H1 (cell line): ENCODE measurements around the gene NOXO1. TPM values are rescaled to one million over a fixed set of nuclear protein-coding genes. Genes with fewer than 3 reads are reported as not detected.

ENCODE experiments used
- BACH1 ChIP-seq: IDR thresholded peaks from 2 replicates; pipeline ENCODE4 v1.6.1; 2012; ENCODE audit warnings: low read length, improper control_type of control experiment
- BCL11A ChIP-seq, 2 experiments: IDR thresholded peaks; one replicate each; pipeline ENCODE4 v1.6.1; 2011; ENCODE audit warnings: low read depth in 2 of 2, low read length in 2 of 2, mild to moderate bottlenecking in 2 of 2
- CHD1 ChIP-seq: IDR thresholded peaks from 2 replicates; pipeline ENCODE4 v1.6.1; 2012; ENCODE audit warnings: low read depth, low read length, improper control_type of control experiment
- CHD7 ChIP-seq: fragments of 300-600 bp; sonication (generic); IDR thresholded peaks from 2 replicates; pipeline ENCODE4 v1.7.1; 2012; ENCODE audit warnings: low read length, moderate library complexity, mild to moderate bottlenecking, inconsistent platforms; ENCODE audit not compliant: insufficient replicate concordance
- PHF8 ChIP-seq: fragments of 200-600 bp; sonication (generic); conservative IDR thresholded peaks from 2 replicates; pipeline ENCODE4 v1.7.1; 2012; ENCODE audit warnings: low read depth, mild to moderate bottlenecking, inconsistent platforms, low read length, moderate library complexity
- POU5F1 ChIP-seq: IDR thresholded peaks from 2 replicates; pipeline ENCODE4 v1.6.1; 2011; ENCODE audit warnings: low read depth, mild to moderate bottlenecking, low read length, moderate library complexity
- RNF2 ChIP-seq: fragments of 200-900, 300-1000 bp; sonication (generic); IDR thresholded peaks from 2 replicates; pipeline ENCODE4 v1.7.1; 2016; ENCODE audit warnings: borderline replicate concordance, low read depth, mild to moderate bottlenecking, antibody characterized with exemption, low read length; ENCODE audit not compliant: poor library complexity, severe bottlenecking; ENCODE audit errors: missing control alignments
- RXRA ChIP-seq: IDR thresholded peaks from 2 replicates; pipeline ENCODE4 v1.6.1; 2011; ENCODE audit warnings: low read depth, mild to moderate bottlenecking, low read length, moderate library complexity; ENCODE audit not compliant: insufficient read depth
- TBP ChIP-seq: IDR thresholded peaks from 2 replicates; pipeline ENCODE4 v1.6.1; 2011; ENCODE audit warnings: low read depth, low read length, improper control_type of control experiment
- TCF12 ChIP-seq: IDR thresholded peaks from 2 replicates; pipeline ENCODE4 v1.6.1; 2011; ENCODE audit warnings: low read depth, mild to moderate bottlenecking, low read length
- polyA plus RNA-seq, 7 experiments: library from polyadenylated mRNA; depleted of rRNA in 3 of 7; stranded (reverse) in 5 of 7; unstranded in 2 of 7; fragments of >200 nt in 5 of 7; fragments of 200-250 nt in 2 of 7; gene quantifications; 1 replicate in 5 of 7; 2 replicates in 1 of 7; 4 replicates in 1 of 7; pipeline versions ENCODE4 v1.2.1 to v1.2.3, GENCODE V29; 2011 to 2013; ENCODE audit warnings: missing spikeins in 2 of 7, mixed read lengths in 2 of 7
- total RNA-seq: library from RNA; stranded (reverse); fragmentation: NEBNext Ultra II Directional; extraction: Animal tissue kit (Norgen Biotek cat#: 25700); gene quantifications from 2 replicates; pipeline ENCODE4 v1.2.1, GENCODE V29; 2021

NOXO1 gene
- total and polyA plus RNA-seq, 2 of the 8 experiments (the other 6 are each of a cell fraction or from before 2014, with no cell fraction given) = 1.3 to 2.5 TPM

GRCh38 chr16:1971796-1972489, 9.3 kb downstream of the NOXO1 start, which contains the start of gene TBL3 (continued):
- TF ChIP-seq CHD7 (no peak), BCL11A (IDR thresholded peaks at IDR 0.05; ENCODE audit: low read depth in 2 of 2, low read length in 2 of 2) (no peak), TCF12 (0 out of 2 replicates have a peak, but pooled peaks have one; percentile 57), RXRA (no peak), CHD1 (no peak), PHF8 (peak; percentile 82), POU5F1 (no peak), RNF2 (no peak), BACH1 (no peak), TBP (peak; percentile 77)
